GM12878 (cell line): ENCODE measurements around the gene SLC6A12.

Experiments used
- CBX3 ChIP-seq: fragments of 200-600 bp; sonication (generic); IDR thresholded peaks from 2 replicates; pipeline ENCODE4 v1.6.1; 2016; ENCODE audit warnings: low read depth, borderline replicate concordance
- GABPA ChIP-seq: IDR thresholded peaks from 2 replicates; pipeline ENCODE4 v1.6.1; 2014; ENCODE audit warnings: antibody characterized with exemption, low read depth, mild to moderate bottlenecking, inconsistent platforms
- NR2F1 ChIP-seq: fragments of 450-650 bp; conservative IDR thresholded peaks from 2 replicates; pipeline ENCODE4 v1.6.1; 2017; ENCODE audit warnings: mild to moderate bottlenecking
- POLR2A ChIP-seq: IDR thresholded peaks from 2 replicates; pipeline ENCODE4 v1.6.1; 2011; ENCODE audit warnings: low read depth, mild to moderate bottlenecking, low read length
- SP1 ChIP-seq: IDR thresholded peaks from one replicate; pipeline ENCODE4 v1.6.1; 2011; ENCODE audit warnings: low read depth, low read length
- TF ChIP-seq, protein P1 (sequence below): IDR thresholded peaks from 2 replicates; pipeline ENCODE4 v1.6.1; 2012; ENCODE audit warnings: low read depth, low read length, improper control_type of control experiment
- TF ChIP-seq, protein P2 (sequence below): IDR thresholded peaks from 2 replicates; pipeline ENCODE4 v1.6.1; 2011; ENCODE audit warnings: low read depth, mild to moderate bottlenecking, low read length, moderate library complexity, borderline replicate concordance; ENCODE audit errors: extremely low read depth

DNA sequence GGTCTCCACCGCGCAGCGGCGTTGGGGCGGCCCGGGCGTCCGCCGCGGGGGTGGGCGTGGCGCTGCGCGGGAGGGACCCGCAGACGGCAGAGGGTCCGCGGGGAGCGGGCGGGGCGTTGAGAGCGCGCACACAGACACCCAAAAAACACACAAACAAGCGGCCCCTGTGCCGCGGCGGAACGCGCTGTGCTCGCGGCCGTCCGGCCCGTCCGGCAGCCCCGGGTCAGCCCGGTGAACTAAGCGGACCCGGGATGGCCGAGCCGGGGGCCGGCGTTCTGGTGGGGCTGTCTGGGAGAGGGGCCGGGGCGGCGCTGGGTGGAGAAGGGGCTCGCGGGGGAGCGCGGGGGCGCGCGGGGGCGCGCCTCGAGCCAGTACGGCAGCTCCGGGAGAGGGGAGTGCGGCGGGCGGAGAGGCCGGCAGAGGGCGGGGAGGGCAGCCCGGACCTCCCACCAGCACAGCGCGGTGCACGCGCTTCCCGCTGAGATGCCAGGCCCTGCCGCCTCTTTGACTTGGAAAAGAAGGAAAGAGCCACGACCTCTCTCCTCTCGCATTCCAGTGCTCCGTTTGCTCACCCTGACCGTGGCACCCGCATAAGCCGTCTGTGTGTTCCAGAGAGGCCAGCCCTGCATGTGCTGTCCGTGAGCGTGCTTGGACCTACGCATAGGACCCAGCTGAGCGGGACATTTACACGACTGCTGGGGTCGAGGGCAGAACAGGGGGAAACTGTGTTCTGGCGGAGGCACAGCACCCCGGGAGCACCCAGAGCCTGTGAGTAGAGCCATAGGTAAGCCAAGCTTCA, 10.3 kb downstream of the SLC6A12 start:
- TF ChIP-seq GABPA (no peak), NR2F1 (no peak), POLR2A (no peak), SP1 (no peak), CBX3 (no peak)
- TF ChIP-seq, protein P1, sequence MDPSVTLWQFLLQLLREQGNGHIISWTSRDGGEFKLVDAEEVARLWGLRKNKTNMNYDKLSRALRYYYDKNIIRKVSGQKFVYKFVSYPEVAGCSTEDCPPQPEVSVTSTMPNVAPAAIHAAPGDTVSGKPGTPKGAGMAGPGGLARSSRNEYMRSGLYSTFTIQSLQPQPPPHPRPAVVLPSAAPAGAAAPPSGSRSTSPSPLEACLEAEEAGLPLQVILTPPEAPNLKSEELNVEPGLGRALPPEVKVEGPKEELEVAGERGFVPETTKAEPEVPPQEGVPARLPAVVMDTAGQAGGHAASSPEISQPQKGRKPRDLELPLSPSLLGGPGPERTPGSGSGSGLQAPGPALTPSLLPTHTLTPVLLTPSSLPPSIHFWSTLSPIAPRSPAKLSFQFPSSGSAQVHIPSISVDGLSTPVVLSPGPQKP, result no peak
- TF ChIP-seq, protein P2, sequence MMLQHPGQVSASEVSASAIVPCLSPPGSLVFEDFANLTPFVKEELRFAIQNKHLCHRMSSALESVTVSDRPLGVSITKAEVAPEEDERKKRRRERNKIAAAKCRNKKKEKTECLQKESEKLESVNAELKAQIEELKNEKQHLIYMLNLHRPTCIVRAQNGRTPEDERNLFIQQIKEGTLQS, result no peak
